KOPT-K1 (cell line): Measurements from ENCODE around the gene MYH15.

Experiments
- H3K27ac ChIP-seq: fragments of 200-600 bp; sonication (generic); 2 replicates; pipeline ENCODE4 v1.5.1; 2016; ENCODE audit warnings: antibody characterized with exemption, mild to moderate bottlenecking, low read depth, low read length; ENCODE audit not compliant: poor library complexity, severe bottlenecking
- H3K36me3 ChIP-seq: fragments of 200-600 bp; sonication (generic); 2 replicates; pipeline ENCODE4 v1.5.1; 2017; ENCODE audit warnings: antibody characterized with exemption, mild to moderate bottlenecking, low read length, moderate library complexity; ENCODE audit not compliant: insufficient read depth
- H3K9me3 ChIP-seq: fragments of 200-600 bp; sonication (generic); 2 replicates; pipeline ENCODE4 v1.5.1; 2017; ENCODE audit warnings: antibody characterized with exemption, low read length, mild to moderate bottlenecking; ENCODE audit not compliant: insufficient read depth, poor library complexity, severe bottlenecking

The MYH15 gene

DNA sequence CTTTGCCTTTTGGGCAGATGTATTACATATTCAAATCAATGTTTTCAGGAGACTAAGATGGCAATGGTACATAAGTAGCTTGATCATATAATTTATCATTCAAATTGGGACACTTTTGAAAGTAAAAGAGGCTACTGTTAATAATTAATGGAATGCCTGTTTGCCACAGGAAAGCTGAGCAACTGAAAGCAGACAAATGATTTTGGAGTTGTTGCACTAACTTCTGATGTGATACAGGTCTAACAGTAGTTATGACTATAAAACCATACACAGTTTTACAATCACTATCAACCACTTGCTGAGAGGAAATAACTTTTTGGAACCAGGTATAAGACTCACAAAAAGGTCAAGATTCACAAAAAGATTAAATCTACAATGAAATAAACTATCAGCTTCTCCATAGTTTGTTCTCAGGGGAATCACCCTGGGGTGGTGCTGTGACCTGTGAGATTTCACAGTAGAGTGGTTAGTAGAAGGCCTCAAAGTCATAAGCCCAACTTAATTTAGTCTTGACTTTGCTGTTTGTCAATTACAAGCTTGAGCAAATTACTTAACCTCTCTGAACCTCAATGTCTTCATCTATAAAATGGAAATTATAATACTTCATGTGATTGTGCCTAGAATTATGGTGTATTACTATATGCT is 171.4 kb downstream of the MYH15 start:
- Histone ChIP-seq H3K9me3 (no peaks in the 10 kb centered on the region), H3K36me3 (no peaks in the 10 kb centered on the region), H3K27ac (no peak overlapping the region)

DNA sequence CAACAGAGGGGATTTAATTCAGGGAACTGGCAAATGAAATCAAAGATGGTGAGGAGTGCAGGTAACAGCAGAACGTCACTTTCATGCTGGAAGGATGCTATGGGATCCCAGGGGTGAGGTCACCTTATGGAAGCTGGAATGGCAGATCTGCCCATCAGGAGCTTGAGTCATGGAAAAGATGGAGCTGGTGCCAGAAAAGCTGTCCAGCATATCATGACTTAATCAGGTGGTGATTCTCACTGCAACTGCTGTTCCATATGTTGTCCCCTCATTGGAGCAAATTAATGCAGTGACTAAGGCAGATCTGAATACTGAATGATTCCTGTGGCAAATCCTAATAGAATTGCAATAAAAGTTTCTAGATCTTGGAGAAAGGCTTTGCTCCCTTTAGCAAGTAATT is 175.7 kb downstream of the MYH15 start:
- Histone ChIP-seq H3K36me3 (no peaks in the 10 kb centered on the region), H3K27ac (no peak overlapping the region), H3K9me3 (no peaks in the 10 kb centered on the region)

DNA sequence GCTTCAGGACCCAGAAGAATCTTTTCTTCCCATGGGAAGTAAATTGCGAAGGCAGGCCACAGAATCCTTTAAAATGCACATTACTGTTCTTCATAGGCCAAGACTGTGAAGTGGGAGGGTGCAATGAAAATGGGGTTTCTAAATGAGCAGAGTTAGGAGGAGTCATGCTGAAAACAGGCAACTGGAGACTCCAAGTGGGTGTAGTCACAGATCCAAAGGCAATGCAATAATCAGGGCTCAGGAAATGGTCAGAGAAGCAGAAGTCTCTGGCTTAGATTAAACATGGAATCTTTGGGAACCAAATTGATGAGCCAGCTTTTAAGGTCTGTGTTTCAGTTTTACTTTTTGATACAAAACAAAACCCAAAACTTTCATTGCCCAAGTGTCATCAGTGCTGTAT is 176.4 kb downstream of the MYH15 start:
- Histone ChIP-seq H3K36me3 (no peaks in the 10 kb centered on the region), H3K27ac (no peak overlapping the region), H3K9me3 (no peaks in the 10 kb centered on the region)

DNA sequence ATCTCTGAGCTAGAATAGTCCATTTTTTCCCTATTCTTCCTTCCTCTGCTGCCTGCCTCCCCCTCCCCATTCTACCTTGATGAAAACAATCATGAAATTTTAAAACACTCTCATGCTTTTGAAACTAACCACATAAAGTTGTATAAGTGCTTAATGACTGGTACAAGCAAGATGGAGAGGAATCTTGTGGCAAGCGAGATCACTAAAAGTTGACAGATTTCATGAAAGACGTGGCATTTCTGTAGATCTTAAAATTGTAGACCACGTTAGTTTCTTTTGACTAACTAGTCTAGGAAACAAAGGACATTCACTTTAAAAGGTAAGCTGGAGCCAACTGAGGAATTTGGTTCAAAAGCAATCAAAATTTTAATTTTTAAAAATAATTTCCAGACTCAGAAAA is 178.6 kb downstream of the MYH15 start:
- Histone ChIP-seq H3K9me3 (no peaks in the 10 kb centered on the region), H3K27ac (no peak overlapping the region), H3K36me3 (no peaks in the 10 kb centered on the region)
